Psoas muscle (tissue), 8 donors: ENCODE data around the gene CUEDC2. TPM values are rescaled to one million over a fixed set of nuclear protein-coding genes. Genes with fewer than 3 reads are reported as not detected.

Source experiments
- ATAC-seq, 4 donors: fragments of 200-7000 bp; cut with Tn5 transposase; one replicate each; pipeline ENCODE4 v1.9.1; 2020; ENCODE audit warnings: moderate library complexity in 3 of 4, mild to moderate bottlenecking in 2 of 4
- DNase-seq, 2 donors: peaks; one replicate each; pipeline ENCODE4 v3.0.0-alpha.2; 2020
- H3K27ac ChIP-seq: fragments of 200-600 bp; one replicate; pipeline ENCODE4 v1.8.0; 2022
- H3K27me3 ChIP-seq, 3 donors: fragments of 200-600 bp in 1 of 3; one replicate each; pipeline versions ENCODE4 v1.6.1 to v1.8.0; 2013 to 2022; ENCODE audit warnings: low read length in 2 of 3, mild to moderate bottlenecking in 2 of 3, moderate library complexity in 1 of 3; ENCODE audit not compliant: insufficient read depth in 3 of 3
- H3K36me3 ChIP-seq, 2 donors: fragments of 200-600 bp in 1 of 2; one replicate each; pipeline versions ENCODE4 v1.6.1 to v1.8.0; 2013 to 2022; ENCODE audit warnings: low read depth in 1 of 2, mild to moderate bottlenecking in 1 of 2, moderate library complexity in 1 of 2; ENCODE audit not compliant: insufficient read depth in 1 of 2
- H3K4me1 ChIP-seq: fragments of 200-600 bp; one replicate; pipeline ENCODE4 v1.8.0; 2022
- H3K4me3 ChIP-seq: fragments of 200-600 bp; one replicate; pipeline ENCODE4 v1.8.0; 2022; ENCODE audit warnings: mild to moderate bottlenecking
- H3K9me3 ChIP-seq: fragments of 200-600 bp; one replicate; pipeline ENCODE4 v1.8.0; 2022
- CTCF ChIP-seq: fragments of 200-600 bp; IDR thresholded peaks from one replicate; pipeline ENCODE4 v1.8.0; 2022; ENCODE audit warnings: antibody characterized with exemption
- WGBS, 3 donors: extraction: QIAGEN DNeasy Blood & Tissue Kit; methylation state at CpG; one replicate each; pipeline versions ENCODE4 v1.1.6 to v1.1.7; 2013; 5-methylcytosine and 5-hydroxymethylcytosine counted together
- intact Hi-C, 2 donors: fragments of 100-400 bp; cut with DNase I; formaldehyde crosslinking; loops; one replicate each; pipeline versions ENCODE4 v1.11.0 to v1.14.2; 2022
- polyA plus RNA-seq, 3 donors: library from polyadenylated mRNA; stranded (reverse); fragments of 200-250 nt; gene quantifications; one replicate each; pipeline ENCODE4 v1.2.3, GENCODE V29; 2013
- total RNA-seq, 4 donors: library from RNA; stranded (reverse); fragmentation: NEBNext Ultra II Directional in 2 of 4; extraction: Animal tissue kit (Norgen Biotek cat#: 25700) in 2 of 4; gene quantifications; one replicate each; pipeline versions ENCODE4 v1.2.1 to v1.2.4, GENCODE V29; 2021 to 2023
- donor health status: healthy with polysubstance abuse.
- donor health status: DM: no; HTN: no; CAD: no; lungs with moderate emphysema.
- donor health status: Bipolar disorder and iron deficiency.
- donor health status: healthy.
- donor health status: DM: yes; HTN: yes; CAD: no.
- donor health status: DM: no; HTN: no; CAD: no.
- donor health status: DM: no; HTN: no; CAD: no.
- donor health status: DM: yes; HTN: yes; CAD: no.

CUEDC2 gene
- total and polyA plus RNA-seq, 7 donors = 53.3 to 103 (median 77.2) TPM

DNA sequence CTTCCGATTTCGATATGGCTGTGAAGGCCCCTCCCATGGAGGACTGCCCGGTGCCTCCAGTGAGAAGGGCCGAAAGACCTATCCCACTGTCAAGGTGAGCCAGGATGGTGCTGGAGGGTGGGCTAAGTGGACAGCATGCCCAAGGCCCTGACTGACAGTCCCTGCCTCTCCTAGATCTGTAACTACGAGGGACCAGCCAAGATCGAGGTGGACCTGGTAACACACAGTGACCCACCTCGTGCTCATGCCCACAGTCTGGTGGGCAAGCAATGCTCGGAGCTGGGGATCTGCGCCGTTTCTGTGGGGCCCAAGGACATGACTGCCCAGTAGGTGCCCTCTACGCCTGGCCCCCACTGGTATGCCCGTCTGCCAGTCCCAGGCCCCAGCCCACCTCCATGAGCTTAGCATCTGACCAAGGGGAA lies 35.6 kb downstream of the CUEDC2 start:
- no peak for TF ChIP-seq CTCF
- peaks cover 26% of the 10 kb centered on the region for H3K4me1 ChIP-seq
- H3K36me3 ChIP-seq = peaks cover 0 to 45% of the 10 kb centered on the region in 2 donors
- intact Hi-C loops = loop anchor here in 1 of 2 donors (5.0 to 10.0 kb wide), 2 partner anchors 188 to 229 kb away; no protein-coding TSS in a partner anchor
- DNase-seq = no peak
- WGBS, 3 donors = 85 to 92% (median 91%) methylated on average over 12 of the region's 12 CpGs
- peak overlapping the region; percentile 97 for H3K27ac ChIP-seq
- H3K9me3 ChIP-seq = no peaks in the 10 kb centered on the region
- no peak for ATAC-seq
- H3K27me3 ChIP-seq = no peaks in the 10 kb centered on the region
- peak overlapping the region; percentile 75 for H3K4me3 ChIP-seq

GRCh38 chr10:102396317-102396650 lies 36.1 kb downstream of the CUEDC2 start:
- H3K9me3 ChIP-seq = no peaks in the 10 kb centered on the region
- peak overlapping the region; percentile 97 for H3K27ac ChIP-seq
- 46 to 58% (median 56%) methylated on average over 4 of the region's 4 CpGs for WGBS, 3 donors
- H3K27me3 ChIP-seq = no peaks in the 10 kb centered on the region
- intact Hi-C loops = loop anchor here in 1 of 2 donors (5.0 to 10.0 kb wide), 2 partner anchors 189 to 229 kb away; no protein-coding TSS in a partner anchor
- H3K4me1 ChIP-seq = peaks cover 26% of the 10 kb centered on the region
- peak overlapping the region; percentile 75 for H3K4me3 ChIP-seq
- no peak for DNase-seq
- no peak for TF ChIP-seq CTCF
- no peak for ATAC-seq
- H3K36me3 ChIP-seq = peaks cover 0 to 40% of the 10 kb centered on the region in 2 donors

GRCh38 chr10:102395400-102396316 lies 36.7 kb downstream of the CUEDC2 start, which contains the start of gene NFKB2:
Gene NFKB2, plus strand, starts transcription at chr10:102395705. Its CDS starts 255 bp downstream, at chr10:102395960.
- H3K27ac ChIP-seq = peak within 1 kb of the TSS; percentile 97
- no peaks in the 10 kb centered on the region for H3K9me3 ChIP-seq
- H3K36me3 ChIP-seq = peaks cover 0 to 34% of the 10 kb centered on the region in 2 donors
- peak within 1 kb of the TSS; percentile 75 for H3K4me3 ChIP-seq
- WGBS, 3 donors = 1 to 2% (median 2%) methylated on average over 36 to 42 of the region's 42 CpGs
- intact Hi-C loops = loop anchor here (2.0 to 10.0 kb wide), 3 partner anchors 83 to 228 kb away; no protein-coding TSS in a partner anchor
- H3K4me1 ChIP-seq = peaks cover 26% of the 10 kb centered on the region
- ATAC-seq = peak; percentile 65 to 73 (median 70)
- no peaks in the 10 kb centered on the region for H3K27me3 ChIP-seq
- peak; percentile 88 to 91 for DNase-seq
- TF ChIP-seq CTCF = no peak

DNA sequence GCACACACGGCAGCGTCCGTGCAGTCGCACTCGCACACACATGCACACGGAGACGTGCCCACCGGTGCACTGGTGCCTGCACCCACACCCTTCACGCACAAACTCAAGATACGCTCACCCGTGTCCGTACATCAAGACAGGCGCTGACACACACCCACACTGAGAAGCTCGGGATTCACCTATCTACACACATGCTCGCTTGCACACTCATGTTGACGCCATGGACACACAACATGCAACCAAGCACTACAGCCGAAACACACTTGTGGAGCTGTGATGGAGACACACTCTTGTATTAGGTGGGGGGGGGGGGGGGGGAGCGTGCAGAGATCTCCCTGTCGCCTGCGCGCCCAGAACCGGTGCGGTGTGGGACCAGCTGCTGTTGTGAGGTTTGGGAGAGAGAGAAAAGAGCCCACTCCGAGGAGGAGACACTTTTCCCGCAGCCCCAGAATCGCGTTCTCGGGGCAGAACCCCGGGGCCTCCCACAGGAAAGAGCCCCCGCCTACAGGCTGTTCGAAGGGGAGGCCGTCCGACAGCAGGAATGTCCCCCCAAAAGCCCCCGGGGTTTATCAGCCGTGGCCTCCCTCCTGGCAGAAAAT lies 37.5 kb downstream of the CUEDC2 start:
- Histone ChIP-seq H3K27ac (peak overlapping the region; percentile 97), H3K36me3 (peaks cover 0 to 27% of the 10 kb centered on the region in 2 donors), H3K27me3 (no peaks in the 10 kb centered on the region), H3K4me3 (peak overlapping the region; percentile 75), H3K9me3 (no peaks in the 10 kb centered on the region), H3K4me1 (peaks cover 26% of the 10 kb centered on the region)
- ATAC-seq = peak in 3 of 4 donors; percentile 2 to 4 (median 4)
- intact Hi-C loops = loop anchor here (2.0 to 10.0 kb wide), 3 partner anchors 84 to 228 kb away; no protein-coding TSS in a partner anchor
- WGBS, 3 donors = 0 to 2% (median 1%) methylated on average over 31 to 35 of the region's 35 CpGs
- TF ChIP-seq CTCF = no peak
- DNase-seq = no peak
